Fibroblast of villous mesenchyme (primary cell): ENCODE measurements around the gene KCNV2. TPM values are rescaled to one million over a fixed set of nuclear protein-coding genes. Genes with fewer than 3 reads are reported as not detected.

Experiments used
- DNase-seq: peaks from one replicate; pipeline ENCODE4 v3.0.0-alpha.2; 2010; ENCODE audit warnings: low read depth
- H3K4me3 ChIP-seq: 2 replicates; pipeline ENCODE4 v1.5.1; 2011; ENCODE audit warnings: low read depth, mild to moderate bottlenecking, low read length
- total RNA-seq: library from RNA; depleted of rRNA; stranded (reverse); fragments of >200 nt; gene quantifications from 2 replicates; pipeline ENCODE4 v1.2.3, GENCODE V29; 2012
- TF ChIP-seq, protein P1 (sequence below): IDR thresholded peaks from 2 replicates; pipeline ENCODE4 v1.5.1; 2012; ENCODE audit warnings: low read depth, mild to moderate bottlenecking, low read length; ENCODE audit not compliant: insufficient read depth

The KCNV2 gene
- total RNA-seq, 1 donor: not detected

DNA sequence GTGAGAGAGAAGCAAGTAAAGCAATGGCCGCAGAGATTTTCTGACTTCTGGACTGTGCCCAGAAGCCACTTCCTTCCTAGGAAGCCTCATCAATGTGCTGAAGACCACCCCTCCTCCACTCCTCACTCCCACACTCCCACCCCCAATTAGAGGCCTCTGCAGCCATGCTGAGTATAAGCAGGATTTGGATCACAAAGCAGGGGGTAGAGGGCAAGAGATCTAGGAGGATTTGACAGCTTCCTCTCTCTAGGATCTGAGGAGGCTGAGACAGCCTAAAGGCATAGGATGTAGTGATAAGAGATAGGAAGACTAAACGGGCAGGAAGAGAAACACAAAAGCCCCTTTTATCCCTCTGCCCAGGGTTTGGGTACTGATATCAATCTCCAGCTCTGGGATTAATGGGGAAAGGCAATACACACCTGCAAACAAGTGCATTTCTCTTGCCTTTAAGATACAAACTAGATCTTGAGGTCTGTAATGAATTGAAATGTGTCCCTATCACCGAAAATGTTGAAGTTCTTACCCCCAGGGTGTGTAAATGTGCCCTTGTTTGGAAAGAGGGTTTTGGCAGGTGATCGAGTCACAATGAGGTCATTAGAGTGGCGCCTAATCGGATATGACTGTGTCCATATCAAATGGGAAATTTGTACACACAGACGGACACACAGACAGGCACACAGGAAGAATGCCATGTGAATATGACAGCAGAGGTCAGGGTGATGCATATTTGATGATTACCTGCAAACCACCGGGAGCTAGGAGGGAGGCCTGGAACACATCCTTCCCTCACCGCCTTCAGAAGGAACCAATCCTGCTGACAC lies 28.5 kb downstream of the KCNV2 start:
- TF ChIP-seq, protein P1, sequence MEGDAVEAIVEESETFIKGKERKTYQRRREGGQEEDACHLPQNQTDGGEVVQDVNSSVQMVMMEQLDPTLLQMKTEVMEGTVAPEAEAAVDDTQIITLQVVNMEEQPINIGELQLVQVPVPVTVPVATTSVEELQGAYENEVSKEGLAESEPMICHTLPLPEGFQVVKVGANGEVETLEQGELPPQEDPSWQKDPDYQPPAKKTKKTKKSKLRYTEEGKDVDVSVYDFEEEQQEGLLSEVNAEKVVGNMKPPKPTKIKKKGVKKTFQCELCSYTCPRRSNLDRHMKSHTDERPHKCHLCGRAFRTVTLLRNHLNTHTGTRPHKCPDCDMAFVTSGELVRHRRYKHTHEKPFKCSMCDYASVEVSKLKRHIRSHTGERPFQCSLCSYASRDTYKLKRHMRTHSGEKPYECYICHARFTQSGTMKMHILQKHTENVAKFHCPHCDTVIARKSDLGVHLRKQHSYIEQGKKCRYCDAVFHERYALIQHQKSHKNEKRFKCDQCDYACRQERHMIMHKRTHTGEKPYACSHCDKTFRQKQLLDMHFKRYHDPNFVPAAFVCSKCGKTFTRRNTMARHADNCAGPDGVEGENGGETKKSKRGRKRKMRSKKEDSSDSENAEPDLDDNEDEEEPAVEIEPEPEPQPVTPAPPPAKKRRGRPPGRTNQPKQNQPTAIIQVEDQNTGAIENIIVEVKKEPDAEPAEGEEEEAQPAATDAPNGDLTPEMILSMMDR: no peak
- no peak overlapping the region for H3K4me3 ChIP-seq
- no peak for DNase-seq

DNA sequence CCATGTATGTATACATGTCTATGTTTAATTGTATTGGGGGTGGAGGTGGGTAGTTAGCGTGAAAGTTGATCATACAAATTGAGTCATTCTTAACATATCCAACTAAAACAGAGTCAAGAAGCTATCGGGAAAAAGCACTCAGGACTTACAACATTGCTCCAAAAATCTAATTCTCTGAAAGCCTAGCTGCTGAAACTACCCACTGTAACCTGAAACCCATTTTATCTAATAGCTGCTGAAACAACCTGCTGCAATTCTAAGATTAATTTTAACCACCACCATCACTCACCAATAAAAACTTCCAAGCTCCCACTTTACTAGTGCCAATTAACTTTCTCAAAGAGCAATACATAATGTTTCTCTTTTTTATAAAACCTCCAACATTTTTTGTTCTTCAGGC lies 32.2 kb downstream of the KCNV2 start:
- TF ChIP-seq, protein P1: no peak
- DNase-seq: no peak

DNA sequence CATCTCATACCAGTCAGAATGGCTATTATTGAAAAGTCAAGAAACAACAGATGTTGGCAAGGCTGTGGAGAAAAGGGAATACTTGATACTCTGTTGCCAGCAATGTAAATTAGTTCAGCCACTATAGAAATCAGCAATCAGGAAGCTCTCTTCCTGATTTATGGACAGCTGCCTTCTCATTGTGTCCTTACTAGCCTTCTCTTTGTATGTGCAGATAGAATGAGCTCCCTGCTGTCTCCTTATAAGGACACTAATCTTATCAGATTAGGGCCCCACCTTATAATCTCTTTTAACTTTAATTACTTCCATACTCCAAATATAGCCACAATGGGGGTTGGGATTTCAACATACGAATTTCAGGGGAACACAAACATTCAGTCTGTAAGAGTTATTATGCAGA lies 38.0 kb downstream of the KCNV2 start:
- DNase-seq: no peak
- TF ChIP-seq, protein P1: no peak
- no peak overlapping the region for H3K4me3 ChIP-seq

More for the DNA sequence above, 32.2 kb downstream of the KCNV2 start:
- no peak overlapping the region for H3K4me3 ChIP-seq

DNA sequence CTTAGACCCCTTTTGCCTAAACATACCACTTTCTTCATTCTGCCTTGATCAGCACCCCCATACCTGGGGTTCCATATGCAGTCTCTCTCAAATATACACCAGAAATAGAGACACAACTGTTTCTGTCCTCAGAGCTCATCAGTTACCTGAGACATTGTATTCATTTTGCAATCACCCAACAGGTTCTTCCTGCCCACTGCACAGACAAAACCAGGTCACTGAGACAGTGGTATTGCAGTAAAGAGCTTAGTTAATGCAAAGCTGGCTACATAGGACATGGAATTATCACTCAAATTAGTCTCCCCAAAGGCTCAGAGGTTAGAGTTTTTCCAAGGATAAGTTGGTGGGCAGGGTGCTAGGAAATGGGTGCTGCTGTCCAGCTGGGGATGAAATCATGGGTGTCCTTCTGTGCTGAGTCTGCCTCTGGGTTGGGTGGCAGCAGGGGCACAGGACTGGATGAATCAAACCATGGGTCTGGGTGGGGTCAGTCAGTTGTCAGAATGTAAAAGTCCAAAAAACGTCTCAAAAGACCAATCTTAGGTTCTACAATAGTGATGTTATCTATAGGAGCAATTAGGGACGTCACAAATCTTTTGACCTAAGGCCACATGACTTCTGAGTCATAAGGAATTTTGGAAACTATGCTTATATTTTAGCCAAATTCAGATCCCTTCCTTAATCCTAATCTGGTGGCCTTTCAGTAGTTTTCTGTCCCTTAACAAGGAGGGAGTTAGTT lies 41.0 kb downstream of the KCNV2 start:
- DNase-seq: peak; percentile 19
- no peak overlapping the region for H3K4me3 ChIP-seq
- TF ChIP-seq, protein P1: no peak

DNA sequence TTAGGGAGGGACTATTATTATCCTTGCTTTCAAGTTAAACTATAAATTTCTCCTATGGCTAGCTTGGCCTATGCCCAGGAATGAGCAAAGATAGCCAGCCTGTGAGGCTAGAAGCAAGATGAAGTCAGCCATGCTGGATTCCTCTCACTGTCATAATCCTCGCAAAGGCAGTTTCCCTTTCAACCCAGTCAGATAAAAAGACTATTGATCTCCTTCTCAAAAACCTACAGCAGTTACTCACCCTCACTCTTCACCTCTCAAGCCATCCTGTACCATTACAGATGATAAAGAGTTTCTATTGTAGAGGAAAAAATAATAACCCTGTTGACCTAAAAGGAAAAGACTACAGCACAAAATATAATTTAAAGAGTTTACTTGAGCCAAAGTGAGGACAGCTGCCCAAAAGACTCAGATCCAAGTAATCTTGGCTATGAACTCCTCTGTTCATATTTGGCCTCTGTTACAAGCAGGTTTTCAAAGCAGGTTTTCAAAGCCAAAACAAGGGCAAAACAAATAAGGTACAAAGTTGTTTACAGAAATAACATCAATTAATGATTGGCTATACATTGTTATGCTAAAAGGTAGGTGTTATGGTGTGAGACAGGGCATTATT lies 41.7 kb downstream of the KCNV2 start:
- TF ChIP-seq, protein P1: no peak
- peak; percentile 17 for DNase-seq
- H3K4me3 ChIP-seq: no peak overlapping the region

DNA sequence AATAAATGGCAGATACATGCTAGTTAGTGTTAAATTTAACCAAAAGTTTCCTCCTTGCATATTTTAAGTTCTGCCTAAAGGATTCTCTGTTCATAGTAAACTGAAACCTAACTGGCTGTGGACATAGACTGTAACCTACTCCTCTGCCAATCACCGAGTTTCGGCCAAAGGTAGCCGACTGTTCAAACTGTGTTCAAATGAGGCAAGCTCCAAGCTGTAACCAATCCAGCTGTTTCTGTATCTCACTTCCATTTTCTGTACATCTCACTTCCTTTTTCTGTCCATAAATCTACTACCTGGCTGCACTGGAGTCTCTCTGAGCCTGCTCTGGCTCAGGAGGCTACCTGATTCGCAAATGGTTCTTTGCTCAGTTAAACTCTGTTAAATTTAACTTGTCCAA lies 44.1 kb downstream of the KCNV2 start:
- H3K4me3 ChIP-seq: no peak overlapping the region
- DNase-seq: no peak
- TF ChIP-seq, protein P1: no peak
